B cell (primary cell): ENCODE data around the gene DNAJC8. TPM values are rescaled to one million over a fixed set of nuclear protein-coding genes. Genes with fewer than 3 reads are reported as not detected.

Experiments used
- ATAC-seq: fragments of 200-7000 bp; cut with Tn5 transposase; one replicate; pipeline ENCODE4 v1.10.0; 2021; ENCODE audit warnings: low read depth, mild to moderate bottlenecking, moderate number of reproducible peaks, moderate library complexity
- CTCF ChIA-PET: fragments of 350-600 bp; sonication (Branson Sonifier 250); formaldehyde crosslinking; loops from one replicate; lab custom pipeline; 2021; ENCODE audit warnings: antibody characterized with exemption, inconsistent platforms; lab: Charles Lee
- POLR2A ChIA-PET: fragments of 350-600 bp; sonication (Branson Sonifier 250); formaldehyde crosslinking; loops from one replicate; lab custom pipeline; 2021; ENCODE audit warnings: antibody characterized with exemption; lab: Charles Lee
- DNase-seq: peaks from one replicate; pipeline ENCODE4 v3.0.0; 2013
- H2AFZ ChIP-seq: 2 replicates; pipeline ENCODE4 v1.6.1; 2012; ENCODE audit warnings: mild to moderate bottlenecking, low read depth, low read length; ENCODE audit not compliant: insufficient read depth, poor library complexity, severe bottlenecking
- H3K27ac ChIP-seq, 2 donors: 1 replicate in 1 of 2; 2 replicates in 1 of 2; pipeline ENCODE4 v1.5.1; 2012 to 2013; ENCODE audit warnings: low read length in 2 of 2, mild to moderate bottlenecking in 2 of 2, moderate library complexity in 1 of 2
- H3K27me3 ChIP-seq, 4 experiments: fragments of 200-600 bp in 1 of 4; sonication (generic) in 1 of 4; replicated peaks in 1 of 4; 1 replicate in 2 of 4; 2 replicates in 2 of 4; pipeline versions ENCODE4 v1.6.1 to v1.7.0; 2013 to 2016; ENCODE audit warnings: low read length in 3 of 4, mild to moderate bottlenecking in 2 of 4, mixed read lengths in 1 of 4, moderate library complexity in 1 of 4; ENCODE audit not compliant: insufficient read depth in 4 of 4, control insufficient read depth in 3 of 4; ENCODE audit errors: control extremely low read depth in 1 of 4
- H3K36me3 ChIP-seq, 2 experiments: replicated peaks in 1 of 2; 1 replicate in 1 of 2; 2 replicates in 1 of 2; pipeline versions ENCODE4 v1.6.1 to v1.7.1; 2013; ENCODE audit warnings: low read length in 1 of 2; ENCODE audit not compliant: insufficient read depth in 2 of 2, control insufficient read depth in 1 of 2; ENCODE audit errors: control extremely low read depth in 1 of 2, extremely low read depth in 1 of 2
- H3K4me1 ChIP-seq, 2 donors: fragments of 200-600 bp in 1 of 2; sonication (generic) in 1 of 2; 1 replicate in 1 of 2; 2 replicates in 1 of 2; pipeline versions ENCODE4 v1.5.1 to v1.6.1; 2013 to 2017; ENCODE audit warnings: low read length in 2 of 2; ENCODE audit not compliant: control insufficient read depth in 2 of 2, insufficient read depth in 2 of 2
- H3K4me2 ChIP-seq: replicated peaks from 2 replicates; pipeline ENCODE3; 2012; ENCODE audit warnings: mild to moderate bottlenecking, low read depth, low read length; ENCODE audit not compliant: poor library complexity, severe bottlenecking
- H3K4me3 ChIP-seq, 5 experiments: fragments of 200-600 bp in 1 of 5; sonication (generic) in 1 of 5; 1 replicate in 3 of 5; 2 replicates in 2 of 5; pipeline versions ENCODE4 v1.5.1 to v1.7.0; 2011 to 2016; ENCODE audit warnings: low read length in 4 of 5, mild to moderate bottlenecking in 4 of 5, low read depth in 2 of 5, control low read depth in 1 of 5, moderate library complexity in 1 of 5; ENCODE audit not compliant: insufficient read depth in 1 of 5; ENCODE audit errors: control extremely low read depth in 1 of 5, extremely low read depth in 1 of 5
- H3K79me2 ChIP-seq: fragments of 200-600 bp; sonication (generic); one replicate; pipeline ENCODE4 v1.6.0; 2016; ENCODE audit warnings: low read length; ENCODE audit not compliant: control insufficient read depth, insufficient read depth
- H3K9ac ChIP-seq: fragments of 200-600 bp; sonication (generic); 2 replicates; pipeline ENCODE4 v1.6.1; 2017; ENCODE audit warnings: mild to moderate bottlenecking, low read length, moderate library complexity
- H3K9me3 ChIP-seq, 3 donors: one replicate each; pipeline versions ENCODE4 v1.6.1 to v1.7.1; 2013; ENCODE audit warnings: low read length in 2 of 3; ENCODE audit not compliant: control insufficient read depth in 2 of 3, insufficient read depth in 1 of 3; ENCODE audit errors: control extremely low read depth in 1 of 3
- H4K20me1 ChIP-seq: 2 replicates; pipeline ENCODE4 v1.6.0; 2012; ENCODE audit warnings: mild to moderate bottlenecking, low read length; ENCODE audit not compliant: insufficient read depth, control insufficient read depth, poor library complexity, severe bottlenecking
- H3K27ac Mint-ChIP-seq: one replicate; pipeline ENCODE4 v1.8.0; 2021; ENCODE audit warnings: mixed read lengths
- H3K27me3 Mint-ChIP-seq: one replicate; pipeline ENCODE4 v1.8.0; 2021; ENCODE audit warnings: mixed read lengths
- H3K4me1 Mint-ChIP-seq: one replicate; pipeline ENCODE4 v1.8.0; 2021; ENCODE audit warnings: mixed read lengths
- H3K4me3 Mint-ChIP-seq: one replicate; pipeline ENCODE4 v1.8.0; 2021; ENCODE audit warnings: mixed read lengths
- H3K9me3 Mint-ChIP-seq: one replicate; pipeline ENCODE4 v1.8.0; 2022; ENCODE audit warnings: mixed read lengths; ENCODE audit not compliant: insufficient read depth
- EZH2 ChIP-seq: IDR thresholded peaks from 2 replicates; pipeline ENCODE4 v1.6.1; 2012; ENCODE audit warnings: borderline replicate concordance, low read depth, mild to moderate bottlenecking, moderate library complexity, low read length; ENCODE audit not compliant: insufficient read depth, poor library complexity, severe bottlenecking
- WGBS: methylation state at CpG from one replicate; pipeline ENCODE4 v1.1.5; 2013; ENCODE audit warnings: missing lambda C conversion rate; ENCODE audit not compliant: insufficient coverage; 5-methylcytosine and 5-hydroxymethylcytosine counted together
- intact Hi-C: fragments of 100-400 bp; cut with micrococcal nuclease; formaldehyde crosslinking; loops from one replicate; pipeline ENCODE4 v1.10.0; 2022
- polyA plus RNA-seq: library from polyadenylated mRNA; depleted of rRNA; stranded (reverse); fragments of >200 nt; gene quantifications from 2 replicates; pipeline ENCODE4 v1.2.3, GENCODE V29; 2012
- total RNA-seq, 2 donors: library from RNA; stranded (reverse); fragments of 120-200 nt in 1 of 2; gene quantifications; 1 replicate in 1 of 2; 2 replicates in 1 of 2; pipeline versions ENCODE4 v1.2.3 to v1.2.4, GENCODE V29; 2013 to 2022
- TF ChIP-seq, protein P1 (sequence below): fragments of 200-600 bp; IDR thresholded peaks from one replicate; pipeline ENCODE4 v1.8.0; 2022; ENCODE audit warnings: antibody characterized with exemption, mild to moderate bottlenecking

DNAJC8 gene
- total and polyA plus RNA-seq, 2 donors (not counting 1 experiment from before 2014, with no cell fraction given): 26.3 to 74.6 TPM

DNA sequence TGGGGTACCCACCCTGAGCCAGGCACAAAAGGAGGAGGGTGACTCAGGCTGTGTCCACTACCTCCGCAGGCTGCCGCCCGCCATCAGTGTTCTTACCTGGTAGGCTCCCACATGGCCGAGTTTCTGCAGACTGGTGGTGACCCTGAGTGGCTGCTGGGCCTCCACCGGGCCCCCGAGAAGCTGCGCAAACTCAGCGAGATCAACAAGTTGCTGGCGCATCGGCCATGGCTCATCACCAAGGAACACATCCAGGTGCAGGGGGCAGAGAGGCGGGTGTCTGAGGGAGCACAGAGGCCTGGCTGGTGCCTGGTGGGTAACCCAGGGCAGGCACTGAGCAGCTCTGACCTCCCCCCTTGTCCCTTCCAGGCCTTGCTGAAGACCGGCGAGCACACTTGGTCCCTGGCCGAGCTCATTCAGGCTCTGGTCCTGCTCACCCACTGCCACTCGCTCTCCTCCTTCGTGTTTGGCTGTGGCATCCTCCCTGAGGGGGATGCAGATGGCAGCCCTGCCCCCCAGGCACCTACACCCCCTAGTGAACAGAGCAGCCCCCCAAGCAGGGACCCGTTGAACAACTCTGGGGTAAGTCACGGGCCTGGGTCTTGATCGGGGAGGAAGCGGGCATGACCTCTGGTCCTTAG lies 39.5 kb upstream of the DNAJC8 start:
- 98% methylated on average over 16 of the region's 20 CpGs for WGBS
- H3K9me3 Mint-ChIP-seq: no peaks in the 10 kb centered on the region
- no peak for DNase-seq
- POLR2A ChIA-PET: no interaction called here
- no peak overlapping the region for H3K4me3 Mint-ChIP-seq
- ATAC-seq: no peak
- H3K4me1 Mint-ChIP-seq: no peaks in the 10 kb centered on the region
- no peak overlapping the region for H3K4me3 ChIP-seq
- no peak overlapping the region for H3K9ac ChIP-seq
- TF ChIP-seq, protein P1, sequence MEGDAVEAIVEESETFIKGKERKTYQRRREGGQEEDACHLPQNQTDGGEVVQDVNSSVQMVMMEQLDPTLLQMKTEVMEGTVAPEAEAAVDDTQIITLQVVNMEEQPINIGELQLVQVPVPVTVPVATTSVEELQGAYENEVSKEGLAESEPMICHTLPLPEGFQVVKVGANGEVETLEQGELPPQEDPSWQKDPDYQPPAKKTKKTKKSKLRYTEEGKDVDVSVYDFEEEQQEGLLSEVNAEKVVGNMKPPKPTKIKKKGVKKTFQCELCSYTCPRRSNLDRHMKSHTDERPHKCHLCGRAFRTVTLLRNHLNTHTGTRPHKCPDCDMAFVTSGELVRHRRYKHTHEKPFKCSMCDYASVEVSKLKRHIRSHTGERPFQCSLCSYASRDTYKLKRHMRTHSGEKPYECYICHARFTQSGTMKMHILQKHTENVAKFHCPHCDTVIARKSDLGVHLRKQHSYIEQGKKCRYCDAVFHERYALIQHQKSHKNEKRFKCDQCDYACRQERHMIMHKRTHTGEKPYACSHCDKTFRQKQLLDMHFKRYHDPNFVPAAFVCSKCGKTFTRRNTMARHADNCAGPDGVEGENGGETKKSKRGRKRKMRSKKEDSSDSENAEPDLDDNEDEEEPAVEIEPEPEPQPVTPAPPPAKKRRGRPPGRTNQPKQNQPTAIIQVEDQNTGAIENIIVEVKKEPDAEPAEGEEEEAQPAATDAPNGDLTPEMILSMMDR: no peak
- no peak for TF ChIP-seq EZH2
- peaks cover 11 to 32% of the 10 kb centered on the region in 2 experiments for H3K36me3 ChIP-seq
- H3K27me3 Mint-ChIP-seq: no peaks in the 10 kb centered on the region
- no peak overlapping the region for H3K4me2 ChIP-seq
- CTCF ChIA-PET: no interaction called here
- no peak overlapping the region for H2AFZ ChIP-seq
- peaks cover under 1% of the 10 kb centered on the region for H3K79me2 ChIP-seq
- no peaks in the 10 kb centered on the region for H3K27me3 ChIP-seq
- H4K20me1 ChIP-seq: no peaks in the 10 kb centered on the region
- intact Hi-C loops: no loop called here
- no peak overlapping the region for H3K27ac Mint-ChIP-seq
- no peaks in the 10 kb centered on the region for H3K9me3 ChIP-seq
- H3K27ac ChIP-seq: no peak overlapping the region
- H3K4me1 ChIP-seq: no peaks in the 10 kb centered on the region

DNA sequence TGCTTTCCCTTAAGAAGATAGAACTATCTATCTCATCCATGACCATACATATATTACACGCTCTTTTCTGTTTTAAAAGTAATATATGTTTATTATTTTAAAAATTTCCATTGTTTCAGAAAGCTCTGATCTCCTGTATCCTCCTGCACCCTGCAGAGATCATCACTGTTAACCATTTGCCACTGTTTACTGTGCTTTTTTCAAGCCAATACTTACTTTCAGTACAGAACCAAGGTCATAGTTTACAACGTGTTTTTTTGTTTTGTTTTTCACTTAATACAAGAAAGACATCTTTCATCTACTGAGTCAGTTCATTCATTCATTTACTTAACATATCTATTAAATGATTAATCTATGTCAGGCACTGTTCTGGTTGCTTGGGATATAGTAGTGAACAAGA lies 36.7 kb upstream of the DNAJC8 start:
- H3K9ac ChIP-seq: no peak overlapping the region
- peaks cover 8% of the 10 kb centered on the region for H4K20me1 ChIP-seq
- H2AFZ ChIP-seq: no peak overlapping the region
- H3K4me3 Mint-ChIP-seq: no peak overlapping the region
- peaks cover 9% of the 10 kb centered on the region for H3K79me2 ChIP-seq
- TF ChIP-seq, protein P1: no peak
- no peak for TF ChIP-seq EZH2
- intact Hi-C loops: no loop called here
- H3K4me3 ChIP-seq: no peak overlapping the region
- no peak overlapping the region for H3K27ac Mint-ChIP-seq
- DNase-seq (no peak), ATAC-seq (no peak)
- H3K27me3 ChIP-seq: no peaks in the 10 kb centered on the region
- H3K4me2 ChIP-seq: no peak overlapping the region
- no peaks in the 10 kb centered on the region for H3K27me3 Mint-ChIP-seq
- H3K27ac ChIP-seq: no peak overlapping the region
- POLR2A ChIA-PET: no interaction called here
- no CpG with 5 or more reads among the region's 2 CpGs for WGBS
- H3K9me3 ChIP-seq: no peaks in the 10 kb centered on the region
- no peaks in the 10 kb centered on the region for H3K4me1 Mint-ChIP-seq
- CTCF ChIA-PET: interaction anchor here (0.8 kb wide), 1 partner anchor 30 kb away, joined by 3 read pairs; no protein-coding TSS in a partner anchor
- peaks cover 7 to 24% of the 10 kb centered on the region in 2 experiments for H3K36me3 ChIP-seq
- H3K9me3 Mint-ChIP-seq: no peaks in the 10 kb centered on the region
- H3K4me1 ChIP-seq: no peaks in the 10 kb centered on the region
